AG04450 (cell line): Measurements from ENCODE around the gene SEMA3C. TPM values are rescaled to one million over a fixed set of nuclear protein-coding genes. Genes with fewer than 3 reads are reported as not detected.

Experiments used
- CTCF ChIA-PET: fragments of 300-600, 350-600 bp; formaldehyde crosslinking; extraction: SDS; loops from one replicate; lab custom pipeline; 2022; ENCODE audit warnings: antibody characterized with exemption, inconsistent platforms; lab: Charles Lee
- POLR2A ChIA-PET: fragments of 350-600 bp; formaldehyde crosslinking; extraction: SDS; loops from one replicate; lab custom pipeline; 2021; ENCODE audit warnings: antibody characterized with exemption, inconsistent platforms; lab: Yijun Ruan, JAX
- DNase-seq: peaks from one replicate; pipeline ENCODE4 v3.0.0-alpha.2; 2011; ENCODE audit warnings: low read depth, low spot score
- H3K27ac ChIP-seq: one replicate; pipeline ENCODE4 v1.5.1; 2012; ENCODE audit warnings: low read depth, low read length, control low read depth
- H3K27me3 ChIP-seq: one replicate; pipeline ENCODE4 v1.6.0; 2012; ENCODE audit warnings: low read length; ENCODE audit not compliant: control insufficient read depth, insufficient read depth
- H3K4me3 ChIP-seq: 2 replicates; pipeline ENCODE4 v1.5.1; 2011; ENCODE audit warnings: mild to moderate bottlenecking, low read depth, low read length, control low read depth
- H3K9me3 ChIP-seq: 2 replicates; pipeline ENCODE4 v1.5.1; 2012; ENCODE audit warnings: low read length; ENCODE audit not compliant: control insufficient read depth, insufficient read depth
- CTCF ChIP-seq: IDR thresholded peaks from 2 replicates; pipeline ENCODE4 v1.5.1; 2011; ENCODE audit warnings: low read depth, low read length, control low read depth, inconsistent platforms
- polyA plus RNA-seq: library from polyadenylated mRNA; depleted of rRNA; stranded (reverse); fragments of >200 nt; gene quantifications from 2 replicates; pipeline ENCODE4 v1.2.3, GENCODE V29; 2011

Gene SEMA3C
- polyA plus RNA-seq, 1 experiment = 39.9 TPM

- TF ChIP-seq CTCF = no peak
- Histone ChIP-seq H3K9me3 (peaks cover 3% of the 10 kb centered on the region; the same call in 1 of the 2 replicates), H3K27me3 (no peaks in the 10 kb centered on the region), H3K4me3 (no peak overlapping the region), H3K27ac (no peak overlapping the region)
- DNase-seq = no peak
- POLR2A ChIA-PET = interaction anchor here (0.7 kb wide), 1 partner anchor 39 kb away, joined by 8 read pairs; no protein-coding TSS in a partner anchor
- CTCF ChIA-PET = no interaction called here
These were observed 41.5 kb upstream of the SEMA3C start for GRCh38 chr7:80960244-80960795.

GRCh38 chr7:80957226-80957777 lies 38.5 kb upstream of the SEMA3C start:
- no peak for TF ChIP-seq CTCF
- CTCF ChIA-PET = no interaction called here

GRCh38 chr7:80954191-80954590 lies 35.3 kb upstream of the SEMA3C start:
- no peak overlapping the region for H3K27ac ChIP-seq

More at GRCh38 chr7:80957226-80957777, 38.5 kb upstream of the SEMA3C start:
- Histone ChIP-seq H3K27me3 (no peaks in the 10 kb centered on the region), H3K4me3 (no peak overlapping the region), H3K9me3 (peaks cover 3% of the 10 kb centered on the region; the same call in 1 of the 2 replicates), H3K27ac (no peak overlapping the region)
- no peak for DNase-seq
- POLR2A ChIA-PET = no interaction called here

DNA sequence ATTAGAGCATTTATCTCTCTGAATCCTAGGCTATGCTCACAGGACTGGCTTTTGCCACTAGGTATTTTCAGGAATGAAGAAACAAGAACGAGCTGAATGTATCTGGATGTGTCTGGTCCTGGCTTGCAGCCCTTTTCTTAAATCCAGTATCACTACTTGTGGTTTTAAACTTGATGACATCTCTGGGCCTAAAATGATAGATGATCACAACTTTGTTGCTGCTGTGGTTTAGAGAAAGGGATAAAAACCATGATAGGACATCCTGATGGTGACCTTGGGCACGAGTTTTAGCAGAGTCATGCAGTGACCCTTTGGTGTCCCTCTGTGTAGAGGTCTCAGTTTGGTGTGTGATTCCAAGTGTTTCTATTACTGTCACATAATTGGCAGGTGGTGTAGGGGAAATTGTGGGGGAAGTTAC lies 31.7 kb upstream of the SEMA3C start:
- no peak for TF ChIP-seq CTCF
- CTCF ChIA-PET = no interaction called here
- Histone ChIP-seq H3K27ac (no peak overlapping the region), H3K4me3 (no peak overlapping the region), H3K27me3 (no peaks in the 10 kb centered on the region), H3K9me3 (no peaks in the 10 kb centered on the region)
- DNase-seq = no peak
- POLR2A ChIA-PET = no interaction called here

More at GRCh38 chr7:80954191-80954590, 35.3 kb upstream of the SEMA3C start:
- Histone ChIP-seq H3K27me3 (no peaks in the 10 kb centered on the region), H3K9me3 (peaks cover 3% of the 10 kb centered on the region; the same call in 1 of the 2 replicates), H3K4me3 (no peak overlapping the region)
- TF ChIP-seq CTCF = no peak
- ChIA-PET CTCF (no interaction called here), POLR2A (no interaction called here)
- no peak for DNase-seq

GRCh38 chr7:80949449-80949848 lies 30.6 kb upstream of the SEMA3C start:
- DNase-seq = no peak
- Histone ChIP-seq H3K27me3 (no peaks in the 10 kb centered on the region), H3K27ac (no peak overlapping the region), H3K9me3 (no peaks in the 10 kb centered on the region), H3K4me3 (no peak overlapping the region)
- POLR2A ChIA-PET = no interaction called here
- TF ChIP-seq CTCF = no peak
- CTCF ChIA-PET = interaction anchor here (0.6 kb wide), 1 partner anchor 13 kb away, joined by 3 read pairs; no protein-coding TSS in a partner anchor
